ENCODE measurements around the gene RALB. TPM values are rescaled to one million over a fixed set of nuclear protein-coding genes. Genes with fewer than 3 reads are reported as not detected.

Gene RALB
- total RNA-seq, 2 experiments from 2014 or later = 34.0 to 34.3 TPM

- ChIA-PET POLR2A (no interaction called here), CTCF (no interaction called here)
- no peak for DNase-seq
- Mint-ChIP-seq H3K27me3 (no peaks in the 10 kb centered on the region), H3K9me3 (ENCODE audit: low read depth) (no peaks in the 10 kb centered on the region), H3K36me3 (ENCODE audit: low read depth) (peaks cover 16% of the 10 kb centered on the region), H3K4me3 (no peak overlapping the region), H3K27ac (peak overlapping the region; percentile 10), H3K4me1 (peaks cover 22% of the 10 kb centered on the region)
- intact Hi-C loops (cut with DNase I, micrococcal nuclease) = no loop called here
- no peak for ATAC-seq
These were observed 32.4 kb downstream of the RALB start for GRCh38 chr2:120285056-120285455.

- Mint-ChIP-seq H3K4me1 (peaks cover 29% of the 10 kb centered on the region), H3K27me3 (no peaks in the 10 kb centered on the region), H3K9me3 (ENCODE audit: low read depth) (no peaks in the 10 kb centered on the region), H3K4me3 (no peak overlapping the region), H3K27ac (peak overlapping the region; percentile 79), H3K36me3 (ENCODE audit: low read depth) (peaks cover 22% of the 10 kb centered on the region)
- ATAC-seq (peak; percentile 97), DNase-seq (peak; percentile 63)
- ChIA-PET CTCF (no interaction called here), POLR2A (interaction anchor here (0.6 kb wide), 1 partner anchor 35 kb away, joined by 3 read pairs; no protein-coding TSS in a partner anchor)
- intact Hi-C loops (cut with DNase I, micrococcal nuclease) = loop anchor here (1.0 to 2.0 kb wide), 4 partner anchors 34 to 111 kb away; partner anchors contain the start of gene TMEM185B (in 1 of the 2)
These were observed 34.7 kb downstream of the RALB start for GRCh38 chr2:120287183-120288015.

GRCh38 chr2:120288016-120288373 lies 35.3 kb downstream of the RALB start:
- H3K4me1 Mint-ChIP-seq = peaks cover 29% of the 10 kb centered on the region
- H3K9me3 Mint-ChIP-seq (ENCODE audit: low read depth) = no peaks in the 10 kb centered on the region
- no peaks in the 10 kb centered on the region for H3K27me3 Mint-ChIP-seq
- DNase-seq (no peak), ATAC-seq (no peak)
- H3K27ac Mint-ChIP-seq = peak overlapping the region; percentile 76
- ChIA-PET POLR2A (no interaction called here), CTCF (interaction anchor here (1.3 kb wide), 1 partner anchor 68 kb away, joined by 3 read pairs; no protein-coding TSS in a partner anchor)
- intact Hi-C loops (cut with DNase I, micrococcal nuclease) = no loop called here
- no peak overlapping the region for H3K4me3 Mint-ChIP-seq
- peaks cover 26% of the 10 kb centered on the region for H3K36me3 Mint-ChIP-seq (ENCODE audit: low read depth)

GRCh38 chr2:120289221-120289906 lies 36.7 kb downstream of the RALB start:
- POLR2A ChIA-PET = interaction anchor here (0.6 kb wide), 1 partner anchor 10 kb away, joined by 3 read pairs; no protein-coding TSS in a partner anchor
- H3K36me3 Mint-ChIP-seq (ENCODE audit: low read depth) = peaks cover 31% of the 10 kb centered on the region
- no peak overlapping the region for H3K27ac Mint-ChIP-seq
- CTCF ChIA-PET = interaction anchor here (0.6 to 1.3 kb wide), 4 partner anchors 16 to 114 kb away, joined by 3 to 4 read pairs (median 4); no protein-coding TSS in a partner anchor
- no peaks in the 10 kb centered on the region for H3K27me3 Mint-ChIP-seq
- peaks cover 29% of the 10 kb centered on the region for H3K4me1 Mint-ChIP-seq
- intact Hi-C loops (cut with DNase I, micrococcal nuclease) = no loop called here
- no peak overlapping the region for H3K4me3 Mint-ChIP-seq
- DNase-seq = no peak
- no peak for ATAC-seq
- H3K9me3 Mint-ChIP-seq (ENCODE audit: low read depth) = no peaks in the 10 kb centered on the region

GRCh38 chr2:120290737-120291136 lies 38.1 kb downstream of the RALB start:
- H3K27me3 Mint-ChIP-seq = no peaks in the 10 kb centered on the region
- H3K4me1 Mint-ChIP-seq = peaks cover 28% of the 10 kb centered on the region
- DNase-seq = no peak
- no peak overlapping the region for H3K27ac Mint-ChIP-seq
- ChIA-PET CTCF (interaction anchor here (0.5 to 1.3 kb wide), 4 partner anchors 17 to 115 kb away, joined by 3 to 4 read pairs (median 4); no protein-coding TSS in a partner anchor), POLR2A (no interaction called here)
- peaks cover 31% of the 10 kb centered on the region for H3K36me3 Mint-ChIP-seq (ENCODE audit: low read depth)
- no peaks in the 10 kb centered on the region for H3K9me3 Mint-ChIP-seq (ENCODE audit: low read depth)
- no peak for ATAC-seq
- intact Hi-C loops (cut with DNase I, micrococcal nuclease) = no loop called here
- no peak overlapping the region for H3K4me3 Mint-ChIP-seq

GRCh38 chr2:120291401-120292311 lies 39.0 kb downstream of the RALB start:
- peaks cover 21% of the 10 kb centered on the region for H3K4me1 Mint-ChIP-seq
- DNase-seq = no peak
- intact Hi-C loops (cut with DNase I, micrococcal nuclease) = no loop called here
- ATAC-seq = no peak
- no peak overlapping the region for H3K4me3 Mint-ChIP-seq
- ChIA-PET CTCF (interaction anchor here (0.6 to 1.3 kb wide), 7 partner anchors 8 to 169 kb away, joined by 3 to 5 read pairs (median 3); no protein-coding TSS in a partner anchor), POLR2A (no interaction called here)
- H3K27me3 Mint-ChIP-seq = no peaks in the 10 kb centered on the region
- H3K27ac Mint-ChIP-seq = no peak overlapping the region
- no peaks in the 10 kb centered on the region for H3K9me3 Mint-ChIP-seq (ENCODE audit: low read depth)
- H3K36me3 Mint-ChIP-seq (ENCODE audit: low read depth) = peaks cover 31% of the 10 kb centered on the region

- H3K36me3 Mint-ChIP-seq (ENCODE audit: low read depth) = peaks cover 31% of the 10 kb centered on the region
- H3K27ac Mint-ChIP-seq = no peak overlapping the region
- ChIA-PET POLR2A (no interaction called here), CTCF (interaction anchor here (0.6 to 1.4 kb wide), 4 partner anchors 10 to 799 kb away, joined by 3 read pairs; no protein-coding TSS in a partner anchor)
- H3K9me3 Mint-ChIP-seq (ENCODE audit: low read depth) = no peaks in the 10 kb centered on the region
- peaks cover 7% of the 10 kb centered on the region for H3K4me1 Mint-ChIP-seq
- ATAC-seq = no peak
- no peak overlapping the region for H3K4me3 Mint-ChIP-seq
- DNase-seq = no peak
- intact Hi-C loops (cut with DNase I, micrococcal nuclease) = no loop called here
- no peaks in the 10 kb centered on the region for H3K27me3 Mint-ChIP-seq
These were observed 40.7 kb downstream of the RALB start for GRCh38 chr2:120293096-120294007.

GRCh38 chr2:120294008-120294340 lies 41.3 kb downstream of the RALB start:
- peaks cover 28% of the 10 kb centered on the region for H3K36me3 Mint-ChIP-seq (ENCODE audit: low read depth)
- intact Hi-C loops (cut with DNase I, micrococcal nuclease) = no loop called here
- ChIA-PET CTCF (no interaction called here), POLR2A (no interaction called here)
- no peak overlapping the region for H3K27ac Mint-ChIP-seq
- peaks cover 7% of the 10 kb centered on the region for H3K4me1 Mint-ChIP-seq
- peak; percentile 49 for ATAC-seq
- H3K4me3 Mint-ChIP-seq = no peak overlapping the region
- no peak for DNase-seq
- H3K9me3 Mint-ChIP-seq (ENCODE audit: low read depth) = no peaks in the 10 kb centered on the region
- no peaks in the 10 kb centered on the region for H3K27me3 Mint-ChIP-seq

- DNase-seq (no peak), ATAC-seq (no peak)
- H3K36me3 Mint-ChIP-seq (ENCODE audit: low read depth) = peaks cover 7% of the 10 kb centered on the region
- H3K9me3 Mint-ChIP-seq (ENCODE audit: low read depth) = no peaks in the 10 kb centered on the region
- H3K4me1 Mint-ChIP-seq = no peaks in the 10 kb centered on the region
- no peak overlapping the region for H3K4me3 Mint-ChIP-seq
- CTCF ChIA-PET = interaction anchor here (0.6 to 1.3 kb wide), 4 partner anchors 14 to 724 kb away, joined by 3 to 7 read pairs (median 3); no protein-coding TSS in a partner anchor
- intact Hi-C loops (cut with DNase I, micrococcal nuclease) = no loop called here
- H3K27ac Mint-ChIP-seq = peak overlapping the region; percentile 32
- H3K27me3 Mint-ChIP-seq = no peaks in the 10 kb centered on the region
- POLR2A ChIA-PET = no interaction called here
These were observed 45.7 kb downstream of the RALB start for GRCh38 chr2:120298173-120298835.

GRCh38 chr2:120299004-120299403 lies 46.4 kb downstream of the RALB start:
- ChIA-PET POLR2A (no interaction called here), CTCF (interaction anchor here (0.7 to 6.0 kb wide), 3 partner anchors 13 to 124 kb away, joined by 3 to 29 read pairs (median 3); no protein-coding TSS in a partner anchor)
- Mint-ChIP-seq H3K9me3 (ENCODE audit: low read depth) (no peaks in the 10 kb centered on the region), H3K27ac (no peak overlapping the region), H3K36me3 (ENCODE audit: low read depth) (peaks cover 4% of the 10 kb centered on the region), H3K4me1 (no peaks in the 10 kb centered on the region), H3K4me3 (no peak overlapping the region), H3K27me3 (no peaks in the 10 kb centered on the region)
- intact Hi-C loops (cut with DNase I, micrococcal nuclease) = no loop called here
- DNase-seq (no peak), ATAC-seq (no peak)
